Neuron (in vitro differentiated cells): Measurements from ENCODE around the gene CDC16.

Experiments
- H2AFZ ChIP-seq: one replicate; pipeline ENCODE4 v1.6.1; 2013; ENCODE audit warnings: low read depth, mild to moderate bottlenecking, inconsistent platforms, low read length, moderate library complexity
- H3K27me3 ChIP-seq: one replicate; pipeline ENCODE4 v1.6.1; 2013; ENCODE audit warnings: low read length; ENCODE audit not compliant: insufficient read depth
- H3K36me3 ChIP-seq: one replicate; pipeline ENCODE4 v1.6.1; 2013; ENCODE audit warnings: low read length; ENCODE audit not compliant: insufficient read depth
- H3K4me1 ChIP-seq: one replicate; pipeline ENCODE4 v1.6.1; 2013; ENCODE audit warnings: low read length; ENCODE audit not compliant: insufficient read depth
- H3K4me3 ChIP-seq: 2 replicates; pipeline ENCODE4 v1.5.1; 2013; ENCODE audit warnings: mild to moderate bottlenecking, low read length, moderate library complexity
- H3K9me3 ChIP-seq: one replicate; pipeline ENCODE4 v1.6.1; 2013; ENCODE audit warnings: low read length

CDC16 gene

GRCh38 chr13:114303700-114304327, 69.1 kb downstream of the CDC16 start:
- H2AFZ ChIP-seq, result no peak overlapping the region
- no peaks in the 10 kb centered on the region for H3K27me3 ChIP-seq
- H3K4me3 ChIP-seq, result no peak overlapping the region
- H3K36me3 ChIP-seq, result peaks cover 64% of the 10 kb centered on the region
- no peaks in the 10 kb centered on the region for H3K9me3 ChIP-seq
- no peaks in the 10 kb centered on the region for H3K4me1 ChIP-seq

DNA sequence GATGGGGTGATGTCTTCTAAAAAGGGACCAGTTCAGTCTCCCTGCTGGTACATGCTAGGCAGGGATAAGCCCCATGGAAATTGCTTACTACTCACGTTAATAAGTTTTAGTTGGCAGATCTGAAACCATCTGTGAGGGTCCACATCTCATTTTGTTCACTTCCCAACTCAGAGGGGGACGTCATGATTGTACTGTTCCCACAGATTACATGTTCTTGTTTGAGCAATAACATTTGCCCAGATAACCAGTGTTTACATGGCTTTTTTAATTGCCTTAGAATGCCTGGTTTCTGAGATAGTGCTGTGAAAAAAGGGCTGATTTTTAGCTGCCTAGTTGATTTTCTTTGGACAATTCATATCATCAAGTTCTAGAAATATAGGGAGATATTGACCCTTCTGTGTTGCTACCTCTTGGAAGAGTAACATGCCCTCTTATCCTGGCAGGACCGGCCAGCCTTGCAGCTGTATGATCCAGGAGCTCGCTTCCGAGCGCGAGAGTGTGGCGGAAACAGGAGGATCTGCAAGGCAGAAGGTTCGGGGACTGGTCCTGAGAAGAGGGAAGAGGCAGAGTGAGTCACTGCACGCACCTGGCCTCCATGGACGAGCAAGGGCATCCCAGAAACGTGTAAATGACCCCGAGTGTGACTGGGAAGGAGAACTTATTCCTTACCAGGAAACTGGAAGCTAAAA, 69.8 kb downstream of the CDC16 start:
- Histone ChIP-seq H3K36me3 (peaks cover 57% of the 10 kb centered on the region), H3K4me1 (no peaks in the 10 kb centered on the region), H3K9me3 (no peaks in the 10 kb centered on the region), H2AFZ (no peak overlapping the region), H3K27me3 (no peaks in the 10 kb centered on the region), H3K4me3 (no peak overlapping the region)

DNA sequence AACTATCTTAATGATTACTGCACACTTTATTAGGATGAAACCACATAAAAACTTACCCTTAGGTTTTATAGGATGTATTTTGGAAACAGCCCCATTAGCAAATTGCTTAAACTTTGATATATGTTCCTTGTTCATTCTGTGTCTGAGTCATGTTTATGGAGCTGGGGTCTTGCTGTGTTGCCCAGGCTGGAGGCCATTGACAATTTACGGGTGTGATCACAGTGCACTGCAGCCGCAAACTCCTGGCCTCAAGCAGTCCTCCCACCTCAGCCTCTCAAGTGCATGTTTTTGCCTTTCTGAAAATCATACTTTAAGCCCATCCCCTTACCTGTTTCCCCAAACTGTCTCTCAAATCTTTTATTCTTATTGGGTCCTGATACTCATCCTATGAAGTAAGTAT, 74.4 kb downstream of the CDC16 start:
- H3K4me3 ChIP-seq, result no peak overlapping the region
- peaks cover 23% of the 10 kb centered on the region for H3K36me3 ChIP-seq
- H3K27me3 ChIP-seq, result no peaks in the 10 kb centered on the region
- H2AFZ ChIP-seq, result no peak overlapping the region
- no peaks in the 10 kb centered on the region for H3K9me3 ChIP-seq
- H3K4me1 ChIP-seq, result peaks cover 14% of the 10 kb centered on the region

DNA sequence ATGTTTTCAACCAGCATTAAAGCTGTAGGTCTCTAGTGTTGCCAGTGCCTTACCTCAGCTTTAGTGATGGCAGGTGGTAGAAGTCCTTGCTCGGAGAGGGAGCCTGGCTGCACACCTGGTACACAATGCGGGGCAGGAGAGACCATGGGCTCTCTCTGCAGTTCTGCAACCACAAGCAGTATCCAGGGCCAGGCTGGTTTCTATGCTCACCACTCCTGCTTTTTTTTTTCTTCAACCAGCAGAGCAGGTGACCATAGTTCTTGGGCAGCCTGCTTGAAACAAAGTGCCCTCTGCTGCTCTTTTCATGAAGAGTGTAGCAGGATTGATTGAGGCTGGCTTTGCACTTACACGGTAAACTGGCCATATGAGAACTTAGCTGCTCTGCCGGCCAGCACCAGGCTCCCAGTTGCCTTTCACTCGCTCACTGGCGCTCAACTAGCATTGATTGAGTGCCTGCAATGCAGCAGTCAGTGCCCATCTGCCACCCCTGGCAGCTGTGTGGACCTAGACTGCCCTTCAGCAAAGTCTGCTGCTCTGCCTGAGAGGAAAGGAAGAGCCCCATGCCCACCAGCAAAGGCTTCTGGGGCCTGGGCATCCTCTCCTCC, 75.2 kb downstream of the CDC16 start:
- Histone ChIP-seq H2AFZ (no peak overlapping the region), H3K4me1 (peaks cover 14% of the 10 kb centered on the region), H3K9me3 (no peaks in the 10 kb centered on the region)

DNA sequence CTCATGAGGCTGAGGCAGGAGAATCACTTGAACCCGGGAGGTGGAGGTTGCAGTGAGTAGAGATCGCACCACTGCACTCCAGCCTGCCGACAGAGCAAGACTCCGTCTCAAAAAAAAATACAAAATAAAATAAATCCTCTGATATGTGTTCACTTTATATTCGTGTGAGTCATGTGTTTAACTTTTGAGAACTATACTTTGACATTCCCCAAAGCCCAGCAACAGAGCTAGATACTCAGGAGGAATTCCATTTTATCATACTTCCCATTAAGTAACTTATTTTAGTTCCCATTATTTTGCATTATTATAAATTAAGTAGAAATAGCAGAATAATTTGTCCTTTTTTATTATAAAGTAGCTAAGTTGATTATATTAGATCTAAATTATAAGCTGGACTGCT, 76.3 kb downstream of the CDC16 start:
- no peak overlapping the region for H2AFZ ChIP-seq
- peaks cover 13% of the 10 kb centered on the region for H3K36me3 ChIP-seq
- H3K9me3 ChIP-seq, result no peaks in the 10 kb centered on the region
- H3K27me3 ChIP-seq, result no peaks in the 10 kb centered on the region
- H3K4me3 ChIP-seq, result no peak overlapping the region
- H3K4me1 ChIP-seq, result peaks cover 23% of the 10 kb centered on the region

More for the DNA sequence above, 75.2 kb downstream of the CDC16 start:
- Histone ChIP-seq H3K36me3 (peaks cover 15% of the 10 kb centered on the region), H3K4me3 (no peak overlapping the region), H3K27me3 (no peaks in the 10 kb centered on the region)

DNA sequence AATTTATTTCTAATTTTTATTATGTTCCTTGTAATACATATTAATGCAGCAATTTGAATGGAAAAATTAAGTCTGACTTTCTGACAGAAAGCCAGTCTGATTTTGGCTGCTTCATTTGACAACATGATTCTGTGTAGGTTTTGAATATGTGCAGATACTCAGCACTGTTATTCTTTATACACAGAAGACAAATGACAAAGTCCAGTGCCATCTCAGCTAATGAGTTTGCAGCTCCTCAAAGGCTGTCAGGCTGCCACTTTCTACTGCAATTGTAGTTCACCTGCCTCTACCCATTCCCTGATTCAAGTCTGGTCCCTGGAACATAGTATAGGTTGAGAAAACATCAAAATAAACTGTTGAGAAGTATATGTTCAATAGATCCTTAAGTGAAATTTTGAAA, 76.7 kb downstream of the CDC16 start:
- Histone ChIP-seq H3K36me3 (peaks cover 10% of the 10 kb centered on the region), H3K4me1 (peaks cover 23% of the 10 kb centered on the region), H3K9me3 (no peaks in the 10 kb centered on the region), H3K27me3 (no peaks in the 10 kb centered on the region), H3K4me3 (no peak overlapping the region), H2AFZ (no peak overlapping the region)

- Histone ChIP-seq H3K4me1 (peaks cover 23% of the 10 kb centered on the region), H3K36me3 (peaks cover 5% of the 10 kb centered on the region), H2AFZ (no peak overlapping the region), H3K9me3 (no peaks in the 10 kb centered on the region), H3K4me3 (no peak overlapping the region), H3K27me3 (no peaks in the 10 kb centered on the region)
Measured at GRCh38 chr13:114311908-114312307, 77.2 kb downstream of the CDC16 start.

GRCh38 chr13:114313061-114313860, 78.6 kb downstream of the CDC16 start:
- peak overlapping the region; percentile 94 for H2AFZ ChIP-seq
- peaks cover 4% of the 10 kb centered on the region for H3K36me3 ChIP-seq
- H3K4me3 ChIP-seq, result peak overlapping the region; percentile 93
- no peaks in the 10 kb centered on the region for H3K27me3 ChIP-seq
- no peaks in the 10 kb centered on the region for H3K9me3 ChIP-seq
- peaks cover 33% of the 10 kb centered on the region for H3K4me1 ChIP-seq

GRCh38 chr13:114314074-114314912, 79.6 kb downstream of the CDC16 start, which contains the start of gene CHAMP1:
TSS of gene CHAMP1 (plus strand) at chr13:114314503. CDS start at chr13:114323843, 9,340 bp downstream.
- Histone ChIP-seq H3K36me3 (peaks cover 12% of the 10 kb centered on the region), H3K4me1 (peaks cover 35% of the 10 kb centered on the region), H2AFZ (peak within 1 kb of the TSS; percentile 94), H3K4me3 (peak within 1 kb of the TSS; percentile 93), H3K9me3 (no peaks in the 10 kb centered on the region), H3K27me3 (no peaks in the 10 kb centered on the region)

- Histone ChIP-seq H3K27me3 (no peaks in the 10 kb centered on the region), H3K4me1 (peaks cover 35% of the 10 kb centered on the region), H3K9me3 (no peaks in the 10 kb centered on the region), H3K4me3 (peak overlapping the region; percentile 93), H2AFZ (no peak overlapping the region), H3K36me3 (peaks cover 20% of the 10 kb centered on the region)
Measured at GRCh38 chr13:114315074-114315785, 80.5 kb downstream of the CDC16 start.

DNA sequence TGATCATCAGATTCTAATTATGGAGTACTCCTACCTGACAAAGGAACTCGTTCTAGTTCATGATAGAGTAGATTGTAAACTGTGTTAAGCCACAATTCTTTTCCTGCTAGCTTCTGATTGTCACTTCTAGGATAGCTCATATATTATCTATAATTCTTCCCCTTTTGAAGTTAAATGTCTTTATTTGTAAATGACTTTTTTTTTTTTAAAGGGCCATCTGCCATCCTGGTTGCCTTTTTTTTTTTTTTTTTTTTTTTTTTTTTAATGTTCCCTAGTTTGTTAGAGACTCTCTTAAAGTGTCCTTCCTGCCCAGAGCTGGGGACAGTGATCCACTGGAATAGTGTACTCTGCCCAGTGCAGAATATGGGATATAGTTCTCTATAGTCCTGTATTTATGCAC, 83.9 kb downstream of the CDC16 start:
- peaks cover 24% of the 10 kb centered on the region for H3K4me1 ChIP-seq
- no peak overlapping the region for H3K4me3 ChIP-seq
- peaks cover 50% of the 10 kb centered on the region for H3K36me3 ChIP-seq
- no peaks in the 10 kb centered on the region for H3K27me3 ChIP-seq
- no peak overlapping the region for H2AFZ ChIP-seq
- H3K9me3 ChIP-seq, result no peaks in the 10 kb centered on the region

DNA sequence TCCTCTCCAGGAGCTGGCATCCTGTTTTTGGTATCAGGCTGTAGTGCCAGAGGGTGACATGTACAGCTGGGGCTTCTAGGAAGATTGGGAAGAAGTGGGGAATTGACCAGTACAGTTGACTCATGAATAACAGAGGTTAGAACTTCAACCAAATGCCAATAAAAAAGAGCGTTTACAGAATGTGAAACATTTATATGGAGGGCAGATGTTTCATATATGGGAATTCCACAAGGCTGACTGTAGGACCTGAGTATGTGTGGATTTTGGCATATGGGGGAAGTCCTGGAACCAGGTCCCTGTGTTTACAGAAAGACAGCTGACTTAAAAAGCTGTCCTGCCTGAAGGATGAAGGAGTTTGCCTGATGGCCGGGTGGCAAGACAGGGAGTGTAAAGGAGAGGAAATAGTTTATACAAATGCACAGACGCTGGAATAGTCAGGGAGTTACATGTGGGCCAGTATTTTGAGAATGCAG, 84.8 kb downstream of the CDC16 start:
- H3K4me1 ChIP-seq, result peaks cover 21% of the 10 kb centered on the region
- peaks cover 59% of the 10 kb centered on the region for H3K36me3 ChIP-seq
- no peak overlapping the region for H3K4me3 ChIP-seq
- H3K27me3 ChIP-seq, result no peaks in the 10 kb centered on the region
- no peaks in the 10 kb centered on the region for H3K9me3 ChIP-seq
- no peak overlapping the region for H2AFZ ChIP-seq
